Stomach smooth muscle (tissue), 2 donors: Measurements from ENCODE around the gene GBX1.

Experiments
- H3K27ac ChIP-seq: one replicate; pipeline ENCODE4 v1.7.0; 2013; ENCODE audit warnings: mild to moderate bottlenecking, low read length, inconsistent platforms
- H3K27me3 ChIP-seq, 2 donors: one replicate each; pipeline ENCODE4 v1.7.0; 2013; ENCODE audit warnings: low read length in 2 of 2; ENCODE audit not compliant: insufficient read depth in 2 of 2, control insufficient read depth in 1 of 2
- H3K36me3 ChIP-seq, 2 donors: one replicate each; pipeline ENCODE4 v1.7.0; 2013; ENCODE audit warnings: low read length in 2 of 2; ENCODE audit not compliant: control insufficient read depth in 2 of 2, insufficient read depth in 2 of 2
- H3K4me1 ChIP-seq: one replicate; pipeline ENCODE4 v1.7.0; 2013; ENCODE audit warnings: low read length; ENCODE audit not compliant: control insufficient read depth, insufficient read depth
- H3K4me3 ChIP-seq, 2 donors: one replicate each; pipeline ENCODE4 v1.7.0; 2013; ENCODE audit warnings: low read length in 2 of 2
- H3K9ac ChIP-seq, 2 donors: one replicate each; pipeline ENCODE4 v1.7.0; 2013; ENCODE audit warnings: low read length in 2 of 2, mild to moderate bottlenecking in 1 of 2
- H3K9me3 ChIP-seq, 2 donors: one replicate each; pipeline ENCODE4 v1.7.0; 2013; ENCODE audit warnings: low read length in 2 of 2; ENCODE audit not compliant: control insufficient read depth in 2 of 2
- donor health status: healthy.
- donor health status: Pancreatic carcinoma.

The GBX1 gene

GRCh38 chr7:151179287-151179860 is 11.9 kb upstream of the GBX1 start:
- Histone ChIP-seq H3K4me1 (no peaks in the 10 kb centered on the region), H3K27ac (no peak overlapping the region), H3K36me3 (no peaks in the 10 kb centered on the region), H3K4me3 (no peak overlapping the region), H3K9me3 (no peaks in the 10 kb centered on the region), H3K9ac (no peak overlapping the region), H3K27me3 (peaks cover 12 to 22% of the 10 kb centered on the region in 2 donors)

- H3K27me3 ChIP-seq, result peaks cover 18 to 22% of the 10 kb centered on the region in 2 donors
- no peak overlapping the region for H3K4me3 ChIP-seq
- no peaks in the 10 kb centered on the region for H3K4me1 ChIP-seq
- no peak overlapping the region for H3K9ac ChIP-seq
- H3K27ac ChIP-seq, result no peak overlapping the region
- H3K36me3 ChIP-seq, result no peaks in the 10 kb centered on the region
- no peaks in the 10 kb centered on the region for H3K9me3 ChIP-seq
Observed at GRCh38 chr7:151178831-151179230, 11.3 kb upstream of the GBX1 start.

GRCh38 chr7:151178236-151178635 is 10.7 kb upstream of the GBX1 start:
- no peak overlapping the region for H3K27ac ChIP-seq
- H3K9ac ChIP-seq, result no peak overlapping the region
- H3K27me3 ChIP-seq, result peaks cover 22 to 27% of the 10 kb centered on the region in 2 donors
- H3K4me1 ChIP-seq, result no peaks in the 10 kb centered on the region
- no peaks in the 10 kb centered on the region for H3K9me3 ChIP-seq
- no peak overlapping the region for H3K4me3 ChIP-seq
- no peaks in the 10 kb centered on the region for H3K36me3 ChIP-seq

GRCh38 chr7:151177310-151177709 is 9.8 kb upstream of the GBX1 start:
- no peak overlapping the region for H3K9ac ChIP-seq
- no peaks in the 10 kb centered on the region for H3K9me3 ChIP-seq
- H3K36me3 ChIP-seq, result no peaks in the 10 kb centered on the region
- no peaks in the 10 kb centered on the region for H3K4me1 ChIP-seq
- H3K4me3 ChIP-seq, result no peak overlapping the region
- peaks cover 29 to 34% of the 10 kb centered on the region in 2 donors for H3K27me3 ChIP-seq
- H3K27ac ChIP-seq, result no peak overlapping the region

GRCh38 chr7:151176401-151176800 is 8.9 kb upstream of the GBX1 start:
- H3K9me3 ChIP-seq, result no peaks in the 10 kb centered on the region
- H3K36me3 ChIP-seq, result no peaks in the 10 kb centered on the region
- no peak overlapping the region for H3K9ac ChIP-seq
- no peak overlapping the region for H3K27ac ChIP-seq
- H3K4me1 ChIP-seq, result no peaks in the 10 kb centered on the region
- no peak overlapping the region for H3K4me3 ChIP-seq
- peaks cover 29 to 30% of the 10 kb centered on the region in 2 donors for H3K27me3 ChIP-seq

- peaks cover 26 to 30% of the 10 kb centered on the region in 2 donors for H3K27me3 ChIP-seq
Observed at GRCh38 chr7:151175793-151176311, 8.4 kb upstream of the GBX1 start.

GRCh38 chr7:151175047-151175792 is 7.7 kb upstream of the GBX1 start:
- no peaks in the 10 kb centered on the region for H3K4me1 ChIP-seq
- peaks cover 23 to 31% of the 10 kb centered on the region in 2 donors for H3K27me3 ChIP-seq
- no peaks in the 10 kb centered on the region for H3K36me3 ChIP-seq
- H3K9me3 ChIP-seq, result no peaks in the 10 kb centered on the region
- H3K27ac ChIP-seq, result no peak overlapping the region
- no peak overlapping the region for H3K9ac ChIP-seq
- no peak overlapping the region for H3K4me3 ChIP-seq

More at GRCh38 chr7:151175793-151176311, 8.4 kb upstream of the GBX1 start:
- Histone ChIP-seq H3K4me1 (no peaks in the 10 kb centered on the region), H3K9me3 (no peaks in the 10 kb centered on the region), H3K27ac (no peak overlapping the region), H3K36me3 (no peaks in the 10 kb centered on the region), H3K9ac (no peak overlapping the region), H3K4me3 (no peak overlapping the region)

- Histone ChIP-seq H3K9me3 (no peaks in the 10 kb centered on the region), H3K9ac (no peak overlapping the region), H3K27ac (no peak overlapping the region), H3K36me3 (no peaks in the 10 kb centered on the region), H3K4me1 (no peaks in the 10 kb centered on the region), H3K27me3 (peaks cover 23 to 30% of the 10 kb centered on the region in 2 donors), H3K4me3 (no peak overlapping the region)
Observed at GRCh38 chr7:151174246-151175046, 7.0 kb upstream of the GBX1 start.

- Histone ChIP-seq H3K4me1 (no peaks in the 10 kb centered on the region), H3K36me3 (no peaks in the 10 kb centered on the region), H3K27me3 (peaks cover 26 to 34% of the 10 kb centered on the region in 2 donors), H3K9ac (no peak overlapping the region), H3K4me3 (no peak overlapping the region), H3K9me3 (no peaks in the 10 kb centered on the region), H3K27ac (no peak overlapping the region)
Observed at GRCh38 chr7:151173386-151174245, 6.1 kb upstream of the GBX1 start.
